ENCODE data around the gene WASF2. TPM values are rescaled to one million over a fixed set of nuclear protein-coding genes. Genes with fewer than 3 reads are reported as not detected.

WASF2 gene
- total RNA-seq, 2 experiments from 2014 or later, result 119 to 121 TPM

DNA sequence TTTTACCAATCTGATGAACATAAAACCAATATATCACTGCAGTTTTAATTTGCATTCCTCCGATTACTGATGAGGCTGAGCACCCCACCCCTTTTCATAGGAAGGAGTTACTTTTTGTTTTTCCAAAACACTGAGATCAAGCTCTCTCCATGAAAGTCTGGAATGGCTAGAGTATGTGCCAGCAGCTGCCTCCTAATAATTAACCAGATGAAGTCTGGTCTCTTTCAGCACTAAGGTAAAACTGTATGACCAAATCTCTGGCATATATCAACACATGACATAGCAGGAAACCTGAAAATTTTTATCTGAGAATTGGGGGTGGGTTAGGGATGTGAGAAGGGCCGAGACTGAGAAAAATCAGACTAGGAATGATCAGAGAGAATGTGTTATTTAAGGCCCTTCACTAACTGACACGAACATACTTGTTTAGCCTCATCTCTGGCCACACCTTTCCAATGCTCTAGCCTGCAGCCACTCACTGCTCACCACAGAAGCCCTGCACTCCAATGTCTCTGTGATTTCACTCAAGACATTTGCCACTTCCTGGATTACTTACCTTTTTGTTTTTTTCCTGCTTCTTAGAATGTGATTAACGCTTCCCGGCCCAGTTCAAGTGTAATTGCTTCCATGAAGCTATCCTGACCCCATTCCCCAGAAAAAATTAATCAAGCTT, 34.7 kb downstream of the WASF2 start:
- intact Hi-C loops (cut with DNase I, micrococcal nuclease), result loop anchor here (5.0 kb wide), 2 partner anchors 33 to 37 kb away; partner anchors contain the start of gene WASF2 (in 1 of the 2)
- Mint-ChIP-seq H3K9me3 (no peaks in the 10 kb centered on the region), H3K27me3 (no peaks in the 10 kb centered on the region), H3K4me3 (peak overlapping the region; percentile 30), H3K36me3 (ENCODE audit: low read depth) (peaks cover 11% of the 10 kb centered on the region), H3K4me1 (ENCODE audit: low read depth) (peaks cover 55% of the 10 kb centered on the region), H3K27ac (peak overlapping the region; percentile 75)
- Histone ChIP-seq H3K9me3 (ENCODE audit: control insufficient read depth in 1 of 2, insufficient read depth in 1 of 2, low read length in 2 of 2) (no peaks in the 10 kb centered on the region), H3K27me3 (ENCODE audit: control insufficient read depth in 1 of 2, insufficient read depth in 2 of 2, low read length in 2 of 2) (no peaks in the 10 kb centered on the region), H3K4me1 (ENCODE audit: insufficient read depth, low read length) (peaks cover 22% of the 10 kb centered on the region), H3K27ac (ENCODE audit: low read depth in 1 of 2, low read length in 2 of 2) (peak overlapping the region; percentile 46 to 53), H3K4me3 (ENCODE audit: low read length) (peak overlapping the region; percentile 11), H3K36me3 (ENCODE audit: insufficient read depth, low read length) (no peaks in the 10 kb centered on the region)
- DNase-seq, result peak in 9 of 14 experiments; percentile 6 to 63 (median 19)
- ATAC-seq (ENCODE audit: poor library complexity), result peak; percentile 80
- POLR2A ChIA-PET, result interaction anchor here (0.9 to 2.0 kb wide), 6 partner anchors 9 to 35 kb away, joined by 4 to 6 read pairs (median 4); partner anchors contain the start of gene WASF2
- CTCF ChIA-PET, result interaction anchor here (0.7 to 1.8 kb wide), 5 partner anchors 8 to 122 kb away, joined by 3 to 5 read pairs (median 3); no protein-coding TSS in a partner anchor
- TF ChIP-seq, protein P1, sequence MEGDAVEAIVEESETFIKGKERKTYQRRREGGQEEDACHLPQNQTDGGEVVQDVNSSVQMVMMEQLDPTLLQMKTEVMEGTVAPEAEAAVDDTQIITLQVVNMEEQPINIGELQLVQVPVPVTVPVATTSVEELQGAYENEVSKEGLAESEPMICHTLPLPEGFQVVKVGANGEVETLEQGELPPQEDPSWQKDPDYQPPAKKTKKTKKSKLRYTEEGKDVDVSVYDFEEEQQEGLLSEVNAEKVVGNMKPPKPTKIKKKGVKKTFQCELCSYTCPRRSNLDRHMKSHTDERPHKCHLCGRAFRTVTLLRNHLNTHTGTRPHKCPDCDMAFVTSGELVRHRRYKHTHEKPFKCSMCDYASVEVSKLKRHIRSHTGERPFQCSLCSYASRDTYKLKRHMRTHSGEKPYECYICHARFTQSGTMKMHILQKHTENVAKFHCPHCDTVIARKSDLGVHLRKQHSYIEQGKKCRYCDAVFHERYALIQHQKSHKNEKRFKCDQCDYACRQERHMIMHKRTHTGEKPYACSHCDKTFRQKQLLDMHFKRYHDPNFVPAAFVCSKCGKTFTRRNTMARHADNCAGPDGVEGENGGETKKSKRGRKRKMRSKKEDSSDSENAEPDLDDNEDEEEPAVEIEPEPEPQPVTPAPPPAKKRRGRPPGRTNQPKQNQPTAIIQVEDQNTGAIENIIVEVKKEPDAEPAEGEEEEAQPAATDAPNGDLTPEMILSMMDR (IDR thresholded peaks at IDR 0.05), result no peak

DNA sequence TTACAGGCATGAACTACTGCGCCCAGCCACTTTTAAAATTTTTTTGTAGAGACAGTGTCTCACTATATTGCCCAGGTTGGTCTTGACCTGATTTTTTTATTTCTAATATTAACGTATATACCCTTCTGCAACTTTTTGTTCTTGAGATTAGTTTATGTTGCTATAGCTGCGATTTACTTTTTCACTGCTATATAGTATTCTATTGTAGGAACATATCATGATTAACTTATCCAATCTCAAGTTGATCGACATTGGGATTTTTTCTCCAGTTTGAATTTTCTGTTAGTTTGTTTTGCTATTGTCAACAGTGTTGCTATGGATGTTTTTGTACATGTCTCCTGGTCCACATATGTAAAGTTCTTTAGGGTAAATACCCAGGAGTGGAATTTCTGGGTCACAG, 35.4 kb downstream of the WASF2 start:
- TF ChIP-seq, protein P1 (IDR thresholded peaks at IDR 0.05), result no peak
- Mint-ChIP-seq H3K4me1 (ENCODE audit: low read depth) (peaks cover 52% of the 10 kb centered on the region), H3K36me3 (ENCODE audit: low read depth) (peaks cover 12% of the 10 kb centered on the region), H3K9me3 (no peaks in the 10 kb centered on the region), H3K27ac (peak overlapping the region; percentile 75), H3K27me3 (no peaks in the 10 kb centered on the region), H3K4me3 (peak overlapping the region; percentile 30)
- POLR2A ChIA-PET, result interaction anchor here (2.0 kb wide), 1 partner anchor 16 kb away, joined by 4 read pairs; no protein-coding TSS in a partner anchor
- H3K27ac ChIP-seq (ENCODE audit: low read depth in 1 of 2, low read length in 2 of 2), result peak overlapping the region in 1 of 2 donors; percentile 41
- H3K4me1 ChIP-seq (ENCODE audit: insufficient read depth, low read length), result peaks cover 22% of the 10 kb centered on the region
- H3K27me3 ChIP-seq (ENCODE audit: control insufficient read depth in 1 of 2, insufficient read depth in 2 of 2, low read length in 2 of 2), result no peaks in the 10 kb centered on the region
- intact Hi-C loops (cut with DNase I, micrococcal nuclease), result loop anchor here (5.0 kb wide), 3 partner anchors 32 to 1757 kb away; partner anchors contain the start of gene WASF2 (in 1 of the 2)
- no peaks in the 10 kb centered on the region for H3K36me3 ChIP-seq (ENCODE audit: insufficient read depth, low read length)
- H3K4me3 ChIP-seq (ENCODE audit: low read length), result no peak overlapping the region
- CTCF ChIA-PET, result interaction anchor here (1.3 kb wide), 1 partner anchor 18 kb away, joined by 3 read pairs; no protein-coding TSS in a partner anchor
- no peaks in the 10 kb centered on the region for H3K9me3 ChIP-seq (ENCODE audit: control insufficient read depth in 1 of 2, insufficient read depth in 1 of 2, low read length in 2 of 2)
- ATAC-seq (ENCODE audit: poor library complexity) (no peak), DNase-seq (no peak)

DNA sequence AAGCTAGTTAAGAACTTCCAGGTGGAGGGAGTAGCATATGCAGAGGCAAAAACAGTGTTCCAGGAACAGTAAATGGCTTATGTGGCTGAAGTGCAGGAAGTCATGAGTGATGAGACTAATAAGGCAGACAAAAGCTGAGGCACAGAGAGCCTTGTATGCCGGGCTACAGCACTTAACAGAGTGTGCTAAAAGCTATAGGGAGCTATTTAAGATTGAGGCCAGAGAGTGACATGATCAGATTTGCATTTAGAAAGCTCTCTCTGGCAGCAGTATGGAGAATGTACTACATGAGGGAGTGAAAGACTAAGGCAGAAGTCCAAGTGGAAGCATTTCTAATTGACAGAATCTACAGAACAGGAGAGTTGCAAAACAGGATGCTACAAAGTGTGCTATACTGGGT, 38.6 kb downstream of the WASF2 start:
- H3K4me3 Mint-ChIP-seq, result no peak overlapping the region
- peaks cover 74% of the 10 kb centered on the region for H3K4me1 Mint-ChIP-seq (ENCODE audit: low read depth)

More for the DNA sequence above, 38.6 kb downstream of the WASF2 start:
- DNase-seq (no peak), ATAC-seq (ENCODE audit: poor library complexity) (no peak)
- CTCF ChIA-PET, result interaction anchor here (0.9 to 1.2 kb wide), 2 partner anchors 15 to 35 kb away, joined by 3 read pairs; no protein-coding TSS in a partner anchor
- H3K27me3 Mint-ChIP-seq, result no peaks in the 10 kb centered on the region
- intact Hi-C loops (cut with DNase I, micrococcal nuclease), result loop anchor here in 1 of 2 experiments (5.0 kb wide), 1 partner anchor 1754 kb away; no protein-coding TSS in a partner anchor
- H3K4me3 ChIP-seq (ENCODE audit: low read length), result no peak overlapping the region
- no peaks in the 10 kb centered on the region for H3K9me3 Mint-ChIP-seq
- no peaks in the 10 kb centered on the region for H3K9me3 ChIP-seq (ENCODE audit: control insufficient read depth in 1 of 2, insufficient read depth in 1 of 2, low read length in 2 of 2)
- H3K36me3 ChIP-seq (ENCODE audit: insufficient read depth, low read length), result peaks cover 11% of the 10 kb centered on the region
- H3K27ac ChIP-seq (ENCODE audit: low read depth in 1 of 2, low read length in 2 of 2), result no peak overlapping the region
- H3K4me1 ChIP-seq (ENCODE audit: insufficient read depth, low read length), result peaks cover 27% of the 10 kb centered on the region
- POLR2A ChIA-PET, result interaction anchor here (0.7 to 1.3 kb wide), 5 partner anchors 14 to 152 kb away, joined by 3 to 5 read pairs (median 3); partner anchors contain the start of genes AHDC1 and WASF2
- H3K27ac Mint-ChIP-seq, result peak overlapping the region; percentile 37
- TF ChIP-seq, protein P1 (IDR thresholded peaks at IDR 0.05), result no peak
- H3K27me3 ChIP-seq (ENCODE audit: control insufficient read depth in 1 of 2, insufficient read depth in 2 of 2, low read length in 2 of 2), result no peaks in the 10 kb centered on the region
- H3K36me3 Mint-ChIP-seq (ENCODE audit: low read depth), result peaks cover 42% of the 10 kb centered on the region

All from CD4-positive, alpha-beta T cell (primary cell).